Trophoblast cell (in vitro differentiated cells and primary cell): ENCODE data around the gene PSD4.

ENCODE experiments used
- DNase-seq, 2 donors: peaks; one replicate each; pipeline ENCODE4 v3.0.0-alpha.2; 2016
- H2AFZ ChIP-seq: 2 replicates; pipeline ENCODE4 v1.6.1; 2013; ENCODE audit warnings: low read length, moderate library complexity, mild to moderate bottlenecking; ENCODE audit not compliant: insufficient read depth, poor library complexity
- H2AK5ac ChIP-seq: 2 replicates; pipeline ENCODE4 v1.6.1; 2013; ENCODE audit warnings: mild to moderate bottlenecking, low read length
- H2BK120ac ChIP-seq: 2 replicates; pipeline ENCODE4 v1.6.1; 2013; ENCODE audit warnings: low read length, mild to moderate bottlenecking, moderate library complexity; ENCODE audit not compliant: insufficient read depth, poor library complexity
- H2BK12ac ChIP-seq: 2 replicates; pipeline ENCODE4 v1.6.1; 2013; ENCODE audit warnings: mild to moderate bottlenecking, low read length, moderate library complexity
- H2BK5ac ChIP-seq: 2 replicates; pipeline ENCODE4 v1.6.1; 2013; ENCODE audit warnings: low read length, low read depth, moderate library complexity, mild to moderate bottlenecking; ENCODE audit not compliant: poor library complexity
- H3K14ac ChIP-seq: 2 replicates; pipeline ENCODE4 v1.6.1; 2013; ENCODE audit warnings: mild to moderate bottlenecking, low read length
- H3K18ac ChIP-seq: 2 replicates; pipeline ENCODE4 v1.6.1; 2013; ENCODE audit warnings: mild to moderate bottlenecking, low read length
- H3K23ac ChIP-seq: 2 replicates; pipeline ENCODE4 v1.6.1; 2013; ENCODE audit warnings: low read length
- H3K27ac ChIP-seq: 2 replicates; pipeline ENCODE4 v1.5.1; 2013; ENCODE audit warnings: low read depth, mild to moderate bottlenecking, inconsistent platforms, low read length, moderate library complexity
- H3K27me3 ChIP-seq: 2 replicates; pipeline ENCODE4 v1.6.1; 2013; ENCODE audit warnings: inconsistent platforms, mild to moderate bottlenecking, low read length, moderate library complexity; ENCODE audit not compliant: insufficient read depth
- H3K36me3 ChIP-seq, 2 experiments: 1 replicate in 1 of 2; 2 replicates in 1 of 2; pipeline ENCODE4 v1.6.1; 2013; ENCODE audit warnings: low read length in 2 of 2, mild to moderate bottlenecking in 2 of 2, moderate library complexity in 1 of 2; ENCODE audit not compliant: insufficient read depth in 2 of 2, control insufficient read depth in 1 of 2
- H3K4ac ChIP-seq: 2 replicates; pipeline ENCODE4 v1.6.1; 2013; ENCODE audit warnings: low read depth, mild to moderate bottlenecking, low read length, moderate library complexity
- H3K4me1 ChIP-seq, 2 experiments: 1 replicate in 1 of 2; 2 replicates in 1 of 2; pipeline ENCODE4 v1.6.1; 2013; ENCODE audit warnings: low read length in 2 of 2, mild to moderate bottlenecking in 2 of 2, moderate library complexity in 1 of 2; ENCODE audit not compliant: insufficient read depth in 2 of 2, control insufficient read depth in 1 of 2
- H3K4me2 ChIP-seq: 2 replicates; pipeline ENCODE4 v1.6.1; 2013; ENCODE audit warnings: inconsistent platforms, mild to moderate bottlenecking, low read length, moderate library complexity
- H3K4me3 ChIP-seq: 2 replicates; pipeline ENCODE4 v1.5.1; 2013; ENCODE audit warnings: mild to moderate bottlenecking, low read depth, low read length, inconsistent platforms
- H3K79me1 ChIP-seq: one replicate; pipeline ENCODE4 v1.6.1; 2013; ENCODE audit warnings: low read length
- H3K79me2 ChIP-seq: 2 replicates; pipeline ENCODE4 v1.6.1; 2013; ENCODE audit warnings: low read length, mild to moderate bottlenecking; ENCODE audit not compliant: control insufficient read depth, insufficient read depth, poor library complexity
- H3K9ac ChIP-seq: 2 replicates; pipeline ENCODE4 v1.6.1; 2013; ENCODE audit warnings: mild to moderate bottlenecking, low read length
- H3K9me3 ChIP-seq: 2 replicates; pipeline ENCODE4 v1.6.1; 2013; ENCODE audit warnings: low read depth, mild to moderate bottlenecking, control low read depth, inconsistent platforms, low read length; ENCODE audit not compliant: insufficient read depth
- H4K12ac ChIP-seq: 2 replicates; pipeline ENCODE4 v1.6.1; 2013; ENCODE audit warnings: low read depth, mild to moderate bottlenecking, low read length, moderate library complexity
- H4K8ac ChIP-seq: 2 replicates; pipeline ENCODE4 v1.6.1; 2013; ENCODE audit warnings: low read depth, mild to moderate bottlenecking, low read length, moderate library complexity
- H4K91ac ChIP-seq: one replicate; pipeline ENCODE4 v1.6.1; 2013; ENCODE audit warnings: low read depth, mild to moderate bottlenecking, low read length, moderate library complexity
- WGBS: extraction: QIAGEN DNeasy Blood & Tissue Kit; methylation state at CpG from one replicate; pipeline ENCODE4 v1.1.7; 2013; ENCODE audit warnings: missing lambda C conversion rate; ENCODE audit not compliant: insufficient read length, insufficient coverage; ENCODE audit errors: extremely low coverage; 5-methylcytosine and 5-hydroxymethylcytosine counted together

Gene PSD4

GRCh38 chr2:113150258-113150601 lies 23.5 kb upstream of the PSD4 start:
- Histone ChIP-seq H3K4me1 (peaks cover 5 to 6% of the 10 kb centered on the region in 2 experiments), H3K14ac (no peak overlapping the region), H3K18ac (no peak overlapping the region), H3K4me3 (no peak overlapping the region), H3K79me1 (peaks cover 4% of the 10 kb centered on the region), H2AFZ (no peak overlapping the region), H3K27me3 (no peaks in the 10 kb centered on the region), H3K36me3 (no peaks in the 10 kb centered on the region), H2AK5ac (no peak overlapping the region), H3K23ac (no peak overlapping the region), H3K79me2 (no peaks in the 10 kb centered on the region), H4K8ac (peak overlapping the region; percentile 7), H4K12ac (no peak overlapping the region), H3K9me3 (no peaks in the 10 kb centered on the region), H2BK5ac (peak overlapping the region; percentile 29), H4K91ac (peak overlapping the region; percentile 60), H2BK120ac (no peak overlapping the region), H2BK12ac (peak overlapping the region; percentile 66), H3K27ac (peak overlapping the region; percentile 11), H3K9ac (no peak overlapping the region), H3K4me2 (no peak overlapping the region), H3K4ac (no peak overlapping the region)
- no peak for DNase-seq
- no CpG with 5 or more reads among the region's 5 CpGs for WGBS

GRCh38 chr2:113155331-113155730 lies 18.4 kb upstream of the PSD4 start:
- H3K18ac ChIP-seq = no peak overlapping the region
- no peak overlapping the region for H3K4me3 ChIP-seq
- peak overlapping the region; percentile 6 for H2BK12ac ChIP-seq
- no peak overlapping the region for H2AFZ ChIP-seq
- H2BK120ac ChIP-seq = no peak overlapping the region
- H3K9me3 ChIP-seq = no peaks in the 10 kb centered on the region
- no peak overlapping the region for H4K8ac ChIP-seq
- H3K27me3 ChIP-seq = no peaks in the 10 kb centered on the region
- H2AK5ac ChIP-seq = no peak overlapping the region
- no peak overlapping the region for H2BK5ac ChIP-seq
- no CpG with 5 or more reads among the region's 5 CpGs for WGBS
- peaks cover 8% of the 10 kb centered on the region for H3K79me2 ChIP-seq
- no peak overlapping the region for H3K9ac ChIP-seq
- no peak overlapping the region for H3K4me2 ChIP-seq
- H3K14ac ChIP-seq = no peak overlapping the region
- peaks cover 4 to 21% of the 10 kb centered on the region in 2 experiments for H3K4me1 ChIP-seq
- H3K36me3 ChIP-seq = no peaks in the 10 kb centered on the region
- H3K23ac ChIP-seq = no peak overlapping the region
- no peak overlapping the region for H3K27ac ChIP-seq
- H3K4ac ChIP-seq = no peak overlapping the region
- H3K79me1 ChIP-seq = peaks cover 21% of the 10 kb centered on the region
- no peak for DNase-seq
- H4K91ac ChIP-seq = peak overlapping the region; percentile 63
- H4K12ac ChIP-seq = no peak overlapping the region

GRCh38 chr2:113156278-113157117 lies 17.3 kb upstream of the PSD4 start:
- peak in 1 of 2 donors; percentile 27 for DNase-seq
- Histone ChIP-seq H3K4ac (no peak overlapping the region), H3K14ac (no peak overlapping the region), H3K4me3 (peak overlapping the region; percentile 18), H2AK5ac (no peak overlapping the region), H3K27me3 (no peaks in the 10 kb centered on the region), H3K79me1 (peaks cover 21% of the 10 kb centered on the region), H2BK120ac (peak overlapping the region; percentile 83), H3K18ac (no peak overlapping the region), H3K79me2 (peaks cover 8% of the 10 kb centered on the region), H4K8ac (peak overlapping the region; percentile 64), H2BK12ac (peak overlapping the region; percentile 56), H3K36me3 (no peaks in the 10 kb centered on the region), H3K27ac (peak overlapping the region; percentile 82), H4K91ac (peak overlapping the region; percentile 76), H3K4me2 (peak overlapping the region; percentile 81), H3K4me1 (peaks cover 4 to 21% of the 10 kb centered on the region in 2 experiments), H3K9ac (no peak overlapping the region), H2BK5ac (peak overlapping the region; percentile 84), H3K9me3 (no peaks in the 10 kb centered on the region), H2AFZ (no peak overlapping the region), H3K23ac (no peak overlapping the region), H4K12ac (peak overlapping the region; percentile 81)
- whole genome bisulfite sequencing = no CpG with 5 or more reads among the region's 10 CpGs

- H3K79me2 ChIP-seq = peaks cover 8% of the 10 kb centered on the region
- peaks cover 21% of the 10 kb centered on the region for H3K79me1 ChIP-seq
- H3K27ac ChIP-seq = peak overlapping the region; percentile 98
- H4K8ac ChIP-seq = peak overlapping the region; percentile 98
- H3K9ac ChIP-seq = peak overlapping the region; percentile 100
- no peaks in the 10 kb centered on the region for H3K27me3 ChIP-seq
- peak overlapping the region; percentile 99 for H3K4me3 ChIP-seq
- peak overlapping the region; percentile 98 for H2BK5ac ChIP-seq
- peak overlapping the region; percentile 99 for H3K14ac ChIP-seq
- peak overlapping the region; percentile 99 for H3K18ac ChIP-seq
- H3K23ac ChIP-seq = peak overlapping the region; percentile 87
- peak overlapping the region; percentile 65 for H2AFZ ChIP-seq
- no CpG with 5 or more reads among the region's 92 CpGs for WGBS
- peak overlapping the region; percentile 99 for H4K91ac ChIP-seq
- peak overlapping the region; percentile 97 for H4K12ac ChIP-seq
- H2AK5ac ChIP-seq = peak overlapping the region; percentile 89
- H2BK12ac ChIP-seq = peak overlapping the region; percentile 61
- H3K36me3 ChIP-seq = no peaks in the 10 kb centered on the region
- peak overlapping the region; percentile 95 for H2BK120ac ChIP-seq
- peak; percentile 63 to 73 for DNase-seq
- H3K4ac ChIP-seq = peak overlapping the region; percentile 94
- H3K4me2 ChIP-seq = peak overlapping the region; percentile 81
- H3K9me3 ChIP-seq = no peaks in the 10 kb centered on the region
- H3K4me1 ChIP-seq = peaks cover 4 to 21% of the 10 kb centered on the region in 2 experiments
These were observed 16.5 kb upstream of the PSD4 start for GRCh38 chr2:113157118-113157896.
